HCT116 (cell line): ENCODE results near the gene DOCK4. TPM values are rescaled to one million over a fixed set of nuclear protein-coding genes. Genes with fewer than 3 reads are reported as not detected.
A peak's percentile ranks its signal among the peaks of the same experiment; 100 is the strongest.

ENCODE experiments used
- ATAC-seq: fragments of 200-7000 bp; cut with Tn5 transposase; 2 replicates; pipeline ENCODE4 v1.9.1; 2020; ENCODE audit warnings: mild to moderate bottlenecking, moderate library complexity
- BruUV-seq: library from RNA; stranded (reverse); fragments of 400-500 nt; replicated peaks from 2 replicates; lab custom pipeline; 2021; lab: Mats Ljungman, UMichigan
- CTCF ChIA-PET: fragments of 300-600 bp; sonication (Branson Sonifier 250); formaldehyde crosslinking; loops from one replicate; lab custom pipeline; 2021; ENCODE audit warnings: antibody characterized with exemption; lab: Charles Lee
- POLR2A ChIA-PET: fragments of 300-600, 350-600 bp; sonication (Branson Sonifier 250); formaldehyde crosslinking; loops from one replicate; lab custom pipeline; 2021; ENCODE audit warnings: antibody characterized with exemption; lab: Charles Lee
- RAD21 ChIA-PET, 2 experiments: fragments of 300-600 bp; sonication (Branson Sonifier 250); formaldehyde crosslinking; loops; one replicate each; lab custom pipeline; 2023; ENCODE audit warnings: low total read pairs in 2 of 2; ENCODE audit not compliant: uncharacterized antibody in 2 of 2, unreplicated experiment in 2 of 2, low non-redundant PET in 1 of 2; lab: Charles Lee
- DNase-seq: peaks from one replicate; pipeline ENCODE4 v3.0.0-alpha.2; 2010; ENCODE audit warnings: low read depth, low spot score
- H2AFZ ChIP-seq: fragments of 200-600 bp; shearing (Covaris generic), sonication (generic); 2 replicates; pipeline ENCODE4 v1.6.1; 2017; ENCODE audit warnings: low read depth, mixed run types, mixed read lengths, antibody characterized with exemption, low read length; ENCODE audit not compliant: poor library complexity, severe bottlenecking
- H3K27ac ChIP-seq: 2 replicates; pipeline ENCODE4 v1.5.1; 2012; ENCODE audit warnings: low read depth, low read length
- H3K27me3 ChIP-seq: fragments of 200-600 bp; sonication (generic); 2 replicates; pipeline ENCODE4 v1.6.1; 2016; ENCODE audit warnings: mixed run types, low read length, mixed read lengths; ENCODE audit not compliant: insufficient read depth
- H3K36me3 ChIP-seq, 2 experiments: fragments of 200-500 bp in 1 of 2; fragments of 200-600 bp in 1 of 2; sonication (Bioruptor generic) in 1 of 2; sonication (generic) in 1 of 2; 2 replicates each; pipeline versions ENCODE4 v1.5.1 to v1.6.1; 2014 to 2016; ENCODE audit warnings: low read length in 2 of 2, inconsistent platforms in 1 of 2, mixed read lengths in 1 of 2, mixed run types in 1 of 2; ENCODE audit not compliant: insufficient read depth in 2 of 2, control insufficient read depth in 1 of 2
- H3K4me1 ChIP-seq, 2 experiments: fragments of 200-600 bp in 1 of 2; sonication (generic) in 1 of 2; 2 replicates each; pipeline versions ENCODE4 v1.5.1 to v1.6.1; 2012 to 2017; ENCODE audit warnings: low read length in 2 of 2, inconsistent platforms in 1 of 2, mild to moderate bottlenecking in 1 of 2, mixed read lengths in 1 of 2, mixed run types in 1 of 2, moderate library complexity in 1 of 2; ENCODE audit not compliant: insufficient read depth in 2 of 2, control insufficient read depth in 1 of 2
- H3K4me2 ChIP-seq: fragments of 200-600 bp; sonication (generic); 2 replicates; pipeline ENCODE4 v1.6.1; 2017; ENCODE audit warnings: mixed run types, low read length, mixed read lengths
- H3K4me3 ChIP-seq, 2 experiments: fragments of 200-600 bp in 1 of 2; sonication (generic) in 1 of 2; replicated peaks in 1 of 2; 2 replicates each; pipeline ENCODE4 v1.5.1; 2011 to 2016; ENCODE audit warnings: low read length in 2 of 2, control low read depth in 1 of 2, low read depth in 1 of 2, mild to moderate bottlenecking in 1 of 2, mixed read lengths in 1 of 2, mixed run types in 1 of 2
- H3K79me2 ChIP-seq: fragments of 200-600 bp; sonication (generic); 2 replicates; pipeline ENCODE4 v1.6.1; 2017; ENCODE audit warnings: mild to moderate bottlenecking, mixed run types, low read length, moderate library complexity, mixed read lengths; ENCODE audit not compliant: insufficient read depth
- H3K9ac ChIP-seq: fragments of 200-600 bp; sonication (generic); 2 replicates; pipeline ENCODE4 v1.6.1; 2016; ENCODE audit warnings: low read length, mixed read lengths
- H3K9me2 ChIP-seq: fragments of 200-600 bp; sonication (generic), shearing (Covaris generic); 2 replicates; pipeline ENCODE4 v1.6.1; 2017; ENCODE audit warnings: mixed run types, mild to moderate bottlenecking, moderate library complexity; ENCODE audit not compliant: insufficient read depth
- H3K9me3 ChIP-seq, 2 experiments: fragments of 200-500 bp in 1 of 2; fragments of 200-600 bp in 1 of 2; sonication (Bioruptor generic) in 1 of 2; sonication (generic) in 1 of 2; 2 replicates each; pipeline ENCODE4 v1.6.1; 2014 to 2017; ENCODE audit warnings: low read length in 2 of 2, mixed read lengths in 2 of 2, inconsistent platforms in 1 of 2, low read depth in 1 of 2, mild to moderate bottlenecking in 1 of 2, mixed run types in 1 of 2, moderate library complexity in 1 of 2; ENCODE audit not compliant: control insufficient read depth in 1 of 2, insufficient read depth in 1 of 2
- H4K20me1 ChIP-seq: fragments of 200-600 bp; sonication (generic), shearing (Covaris generic); 2 replicates; pipeline ENCODE4 v1.6.1; 2017; ENCODE audit warnings: mixed run types, mild to moderate bottlenecking, moderate library complexity; ENCODE audit not compliant: insufficient read depth
- CBX3 ChIP-seq: IDR thresholded peaks from 2 replicates; pipeline ENCODE4 v1.6.1; 2012; ENCODE audit warnings: low read depth
- EZH2 ChIP-seq: fragments of 200-600 bp; sonication (generic); IDR thresholded peaks from 2 replicates; pipeline ENCODE4 v1.6.1; 2017; ENCODE audit warnings: antibody characterized with exemption, mixed run types
- EZH2phosphoT487 ChIP-seq: fragments of 200-600 bp; IDR thresholded peaks from 2 replicates; pipeline ENCODE4 v1.6.1; 2018; ENCODE audit warnings: antibody characterized with exemption, borderline replicate concordance
- FOSL1 ChIP-seq: IDR thresholded peaks from 2 replicates; pipeline ENCODE4 v1.6.1; 2012; ENCODE audit warnings: low read depth
- RAD21 ChIP-seq: IDR thresholded peaks from 2 replicates; pipeline ENCODE4 v1.6.1; 2012; ENCODE audit warnings: low read depth, mild to moderate bottlenecking
- SIN3A ChIP-seq: IDR thresholded peaks from 2 replicates; pipeline ENCODE4 v1.6.1; 2012; ENCODE audit warnings: low read depth
- SP1 ChIP-seq: IDR thresholded peaks from 2 replicates; pipeline ENCODE4 v1.6.1; 2012; ENCODE audit warnings: low read depth
- SRF ChIP-seq: IDR thresholded peaks from 2 replicates; pipeline ENCODE4 v1.6.1; 2012; ENCODE audit warnings: low read depth
- ZFX ChIP-seq: fragments of 450-650 bp; IDR thresholded peaks from 2 replicates; pipeline ENCODE4 v1.6.1; 2017
- ZNF274 ChIP-seq: fragments of 200-500 bp; sonication (Bioruptor generic); IDR thresholded peaks from 2 replicates; pipeline ENCODE4 v1.6.1; 2014; ENCODE audit warnings: mild to moderate bottlenecking, low read depth, low read length, inconsistent platforms
- intact Hi-C: fragments of 100-400 bp; cut with micrococcal nuclease; formaldehyde crosslinking; loops from 2 replicates; pipeline ENCODE4 v1.10.0; 2022
- total RNA-seq: library from RNA; stranded (reverse); gene quantifications from one replicate; pipeline ENCODE4 v1.2.1, GENCODE V29; 2021; ENCODE audit not compliant: unreplicated experiment
- TF ChIP-seq, protein P1 (sequence below), 3 experiments: fragments of 200-600 bp in 1 of 3; sonication (generic) in 1 of 3; IDR thresholded peaks in 2 of 3; conservative IDR thresholded peaks in 1 of 3; 2 replicates each; pipeline ENCODE4 v1.5.1; 2012 to 2017; ENCODE audit warnings: low read depth in 2 of 3, low read length in 2 of 3, antibody characterized with exemption in 1 of 3, borderline replicate concordance in 1 of 3, control low read depth in 1 of 3, mild to moderate bottlenecking in 1 of 3, mixed read lengths in 1 of 3, mixed run types in 1 of 3, moderate library complexity in 1 of 3; ENCODE audit not compliant: insufficient read depth in 1 of 3

Gene DOCK4
- total RNA-seq, 1 experiment from 2014 or later = 2.2 TPM

DNA sequence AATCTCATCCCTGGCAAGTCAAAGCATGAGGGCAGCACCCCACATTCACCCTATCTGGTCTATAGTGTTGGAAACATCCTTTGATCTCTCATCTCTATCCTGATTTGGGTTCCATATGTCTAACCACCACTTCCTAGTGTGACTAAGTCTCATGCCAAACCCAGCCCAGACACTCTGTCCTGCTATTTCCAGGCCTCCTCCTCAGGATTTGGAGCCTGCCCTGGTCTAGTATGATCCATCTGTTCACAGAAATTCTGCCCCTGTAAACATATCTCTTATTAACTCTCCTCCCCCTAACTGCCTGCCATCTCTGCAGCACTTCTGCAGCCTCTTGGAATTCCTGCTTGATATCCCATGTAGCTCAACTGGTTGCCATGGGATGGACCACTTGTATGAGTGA lies 323.0 kb downstream of the DOCK4 start:
- H2AFZ ChIP-seq = no peak overlapping the region
- no peak for ATAC-seq
- no peaks in the 10 kb centered on the region for H3K9me2 ChIP-seq
- no peak for DNase-seq
- no peaks in the 10 kb centered on the region for H3K36me3 ChIP-seq
- no peak overlapping the region for H3K4me2 ChIP-seq
- no peaks in the 10 kb centered on the region for H4K20me1 ChIP-seq
- no peak for TF ChIP-seq FOSL1
- no peak for TF ChIP-seq ZFX
- TF ChIP-seq RAD21 = no peak
- ChIA-PET POLR2A (no interaction called here), CTCF (no interaction called here), RAD21 (no interaction called here)
- H3K9ac ChIP-seq = no peak overlapping the region
- intact Hi-C loops = no loop called here
- H3K27ac ChIP-seq = no peak overlapping the region
- no peaks in the 10 kb centered on the region for H3K4me1 ChIP-seq
- no peaks in the 10 kb centered on the region for H3K79me2 ChIP-seq
- BruUV-seq = no TSS peak
- no peaks in the 10 kb centered on the region for H3K27me3 ChIP-seq
- no peaks in the 10 kb centered on the region for H3K9me3 ChIP-seq
- H3K4me3 ChIP-seq = no peak overlapping the region

DNA sequence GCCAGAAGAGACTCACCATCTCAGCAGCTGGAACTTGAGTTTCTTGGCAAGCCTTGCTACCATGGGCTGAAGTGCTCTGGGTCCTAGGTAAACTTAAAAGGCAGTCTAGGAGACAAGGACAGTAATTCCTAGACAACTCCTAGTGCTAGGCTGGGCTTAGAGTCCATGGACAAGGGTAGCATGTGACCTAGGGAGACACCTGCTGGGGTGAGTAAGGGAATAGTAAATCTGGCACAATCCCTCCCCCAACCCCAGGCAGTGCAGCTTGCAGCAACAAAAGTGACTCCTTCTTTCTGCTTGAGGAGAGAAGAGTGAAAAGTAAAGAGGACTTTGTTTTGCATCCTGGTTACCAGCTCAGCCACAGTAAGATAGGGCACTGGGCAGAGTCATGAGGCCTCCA lies 327.4 kb downstream of the DOCK4 start:
- H2AFZ ChIP-seq = no peak overlapping the region
- POLR2A ChIA-PET = interaction anchor here (0.7 kb wide), 1 partner anchor 14 kb away, joined by 3 read pairs; no protein-coding TSS in a partner anchor
- BruUV-seq = no TSS peak
- no peaks in the 10 kb centered on the region for H4K20me1 ChIP-seq
- no peaks in the 10 kb centered on the region for H3K4me1 ChIP-seq
- H3K27ac ChIP-seq = no peak overlapping the region
- DNase-seq = no peak
- no peaks in the 10 kb centered on the region for H3K27me3 ChIP-seq
- intact Hi-C loops = no loop called here
- 0 out of 2 replicates have a peak, but pooled peaks have one; percentile 53 for ATAC-seq
- TF ChIP-seq SP1 (no peak), EZH2phosphoT487 (no peak), EZH2 (no peak), ZNF274 (no peak), RAD21 (no peak), CBX3 (no peak), SIN3A (no peak), SRF (no peak)
- TF ChIP-seq, protein P1, sequence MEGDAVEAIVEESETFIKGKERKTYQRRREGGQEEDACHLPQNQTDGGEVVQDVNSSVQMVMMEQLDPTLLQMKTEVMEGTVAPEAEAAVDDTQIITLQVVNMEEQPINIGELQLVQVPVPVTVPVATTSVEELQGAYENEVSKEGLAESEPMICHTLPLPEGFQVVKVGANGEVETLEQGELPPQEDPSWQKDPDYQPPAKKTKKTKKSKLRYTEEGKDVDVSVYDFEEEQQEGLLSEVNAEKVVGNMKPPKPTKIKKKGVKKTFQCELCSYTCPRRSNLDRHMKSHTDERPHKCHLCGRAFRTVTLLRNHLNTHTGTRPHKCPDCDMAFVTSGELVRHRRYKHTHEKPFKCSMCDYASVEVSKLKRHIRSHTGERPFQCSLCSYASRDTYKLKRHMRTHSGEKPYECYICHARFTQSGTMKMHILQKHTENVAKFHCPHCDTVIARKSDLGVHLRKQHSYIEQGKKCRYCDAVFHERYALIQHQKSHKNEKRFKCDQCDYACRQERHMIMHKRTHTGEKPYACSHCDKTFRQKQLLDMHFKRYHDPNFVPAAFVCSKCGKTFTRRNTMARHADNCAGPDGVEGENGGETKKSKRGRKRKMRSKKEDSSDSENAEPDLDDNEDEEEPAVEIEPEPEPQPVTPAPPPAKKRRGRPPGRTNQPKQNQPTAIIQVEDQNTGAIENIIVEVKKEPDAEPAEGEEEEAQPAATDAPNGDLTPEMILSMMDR (IDR thresholded peaks at IDR 0.05 in 2 of 3, conservative IDR thresholded peaks at IDR 0.05 in 1 of 3; ENCODE audit: borderline replicate concordance in 1 of 3, insufficient read depth in 1 of 3, low read depth in 2 of 3, low read length in 2 of 3) = no peak
- no peak overlapping the region for H3K4me3 ChIP-seq
- H3K9me2 ChIP-seq = no peaks in the 10 kb centered on the region
- H3K9me3 ChIP-seq = no peaks in the 10 kb centered on the region
- CTCF ChIA-PET = no interaction called here
- no peak overlapping the region for H3K4me2 ChIP-seq
- no peaks in the 10 kb centered on the region for H3K36me3 ChIP-seq
- H3K79me2 ChIP-seq = no peaks in the 10 kb centered on the region
- no peak overlapping the region for H3K9ac ChIP-seq
- RAD21 ChIA-PET = no interaction called here
